Measurements from ENCODE around the gene HMCN1.

- no peak for TF ChIP-seq CTCF (IDR thresholded peaks at IDR 0.05)
- TF ChIP-seq POLR2A (IDR thresholded peaks at IDR 0.05), result no peak
These were observed 73.1 kb downstream of the HMCN1 start for GRCh38 chr1:185807275-185807674.

Data from right lobe of liver (tissue), 4 donors.